ENCODE data around the gene IL25.

The IL25 gene

DNA sequence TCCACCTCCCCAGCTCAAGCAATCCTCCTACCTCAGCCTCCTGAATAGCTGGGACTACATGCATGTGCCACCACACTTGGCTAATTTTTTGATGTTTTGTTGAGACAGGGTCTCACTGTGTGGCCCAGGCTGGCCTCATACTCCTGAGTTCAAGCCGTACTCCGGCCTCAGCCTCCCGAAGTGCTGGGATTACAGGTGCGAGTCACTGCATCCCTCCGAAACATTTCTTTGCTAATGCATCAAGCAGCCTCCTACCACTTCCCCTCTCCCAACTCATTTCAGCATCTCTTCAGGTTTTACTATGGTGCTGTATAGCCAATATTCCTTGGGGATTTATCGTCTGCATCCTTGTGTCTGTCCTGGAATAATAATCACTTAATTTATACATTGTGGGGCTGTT lies 17.6 kb upstream of the IL25 start:
- ATAC-seq: no peak
- TF ChIP-seq, protein P1, sequence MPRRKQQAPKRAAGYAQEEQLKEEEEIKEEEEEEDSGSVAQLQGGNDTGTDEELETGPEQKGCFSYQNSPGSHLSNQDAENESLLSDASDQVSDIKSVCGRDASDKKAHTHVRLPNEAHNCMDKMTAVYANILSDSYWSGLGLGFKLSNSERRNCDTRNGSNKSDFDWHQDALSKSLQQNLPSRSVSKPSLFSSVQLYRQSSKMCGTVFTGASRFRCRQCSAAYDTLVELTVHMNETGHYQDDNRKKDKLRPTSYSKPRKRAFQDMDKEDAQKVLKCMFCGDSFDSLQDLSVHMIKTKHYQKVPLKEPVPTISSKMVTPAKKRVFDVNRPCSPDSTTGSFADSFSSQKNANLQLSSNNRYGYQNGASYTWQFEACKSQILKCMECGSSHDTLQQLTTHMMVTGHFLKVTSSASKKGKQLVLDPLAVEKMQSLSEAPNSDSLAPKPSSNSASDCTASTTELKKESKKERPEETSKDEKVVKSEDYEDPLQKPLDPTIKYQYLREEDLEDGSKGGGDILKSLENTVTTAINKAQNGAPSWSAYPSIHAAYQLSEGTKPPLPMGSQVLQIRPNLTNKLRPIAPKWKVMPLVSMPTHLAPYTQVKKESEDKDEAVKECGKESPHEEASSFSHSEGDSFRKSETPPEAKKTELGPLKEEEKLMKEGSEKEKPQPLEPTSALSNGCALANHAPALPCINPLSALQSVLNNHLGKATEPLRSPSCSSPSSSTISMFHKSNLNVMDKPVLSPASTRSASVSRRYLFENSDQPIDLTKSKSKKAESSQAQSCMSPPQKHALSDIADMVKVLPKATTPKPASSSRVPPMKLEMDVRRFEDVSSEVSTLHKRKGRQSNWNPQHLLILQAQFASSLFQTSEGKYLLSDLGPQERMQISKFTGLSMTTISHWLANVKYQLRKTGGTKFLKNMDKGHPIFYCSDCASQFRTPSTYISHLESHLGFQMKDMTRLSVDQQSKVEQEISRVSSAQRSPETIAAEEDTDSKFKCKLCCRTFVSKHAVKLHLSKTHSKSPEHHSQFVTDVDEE (CRISPR knock-in tag; IDR thresholded peaks at IDR 0.05): no peak
- TF ChIP-seq, protein P2, sequence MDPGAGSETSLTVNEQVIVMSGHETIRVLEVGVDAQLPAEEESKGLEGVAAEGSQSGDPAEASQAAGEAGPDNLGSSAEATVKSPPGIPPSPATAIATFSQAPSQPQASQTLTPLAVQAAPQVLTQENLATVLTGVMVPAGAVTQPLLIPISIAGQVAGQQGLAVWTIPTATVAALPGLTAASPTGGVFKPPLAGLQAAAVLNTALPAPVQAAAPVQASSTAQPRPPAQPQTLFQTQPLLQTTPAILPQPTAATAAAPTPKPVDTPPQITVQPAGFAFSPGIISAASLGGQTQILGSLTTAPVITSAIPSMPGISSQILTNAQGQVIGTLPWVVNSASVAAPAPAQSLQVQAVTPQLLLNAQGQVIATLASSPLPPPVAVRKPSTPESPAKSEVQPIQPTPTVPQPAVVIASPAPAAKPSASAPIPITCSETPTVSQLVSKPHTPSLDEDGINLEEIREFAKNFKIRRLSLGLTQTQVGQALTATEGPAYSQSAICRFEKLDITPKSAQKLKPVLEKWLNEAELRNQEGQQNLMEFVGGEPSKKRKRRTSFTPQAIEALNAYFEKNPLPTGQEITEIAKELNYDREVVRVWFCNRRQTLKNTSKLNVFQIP (CRISPR knock-in tag; IDR thresholded peaks at IDR 0.05; ENCODE audit: borderline replicate concordance, low read depth): no peak
- TF ChIP-seq ZC3H10 (CRISPR knock-in tag; IDR thresholded peaks at IDR 0.05) (no peak), ARNTL (CRISPR knock-in tag; IDR thresholded peaks at IDR 0.05; ENCODE audit: borderline replicate concordance, low read depth) (no peak), ISL1 (CRISPR knock-in tag; IDR thresholded peaks at IDR 0.05) (no peak), SNAI2 (CRISPR knock-in tag; IDR thresholded peaks at IDR 0.05) (no peak), GLIS3 (CRISPR knock-in tag; IDR thresholded peaks at IDR 0.05) (no peak), RARB (CRISPR knock-in tag; IDR thresholded peaks at IDR 0.05) (no peak), ZFP3 (CRISPR knock-in tag; IDR thresholded peaks at IDR 0.05) (no peak), ESRRG (CRISPR knock-in tag; IDR thresholded peaks at IDR 0.05) (no peak), PPARA (CRISPR knock-in tag; IDR thresholded peaks at IDR 0.05; ENCODE audit: borderline replicate concordance) (no peak), TOX (CRISPR knock-in tag; IDR thresholded peaks at IDR 0.05; ENCODE audit: borderline replicate concordance) (no peak), ZNF565 (CRISPR knock-in tag; conservative IDR thresholded peaks at IDR 0.05; ENCODE audit: low read depth) (no peak), OSR1 (CRISPR knock-in tag; IDR thresholded peaks at IDR 0.05) (no peak), ZFP30 (CRISPR knock-in tag; IDR thresholded peaks at IDR 0.05) (no peak)
- TF ChIP-seq, protein P3, sequence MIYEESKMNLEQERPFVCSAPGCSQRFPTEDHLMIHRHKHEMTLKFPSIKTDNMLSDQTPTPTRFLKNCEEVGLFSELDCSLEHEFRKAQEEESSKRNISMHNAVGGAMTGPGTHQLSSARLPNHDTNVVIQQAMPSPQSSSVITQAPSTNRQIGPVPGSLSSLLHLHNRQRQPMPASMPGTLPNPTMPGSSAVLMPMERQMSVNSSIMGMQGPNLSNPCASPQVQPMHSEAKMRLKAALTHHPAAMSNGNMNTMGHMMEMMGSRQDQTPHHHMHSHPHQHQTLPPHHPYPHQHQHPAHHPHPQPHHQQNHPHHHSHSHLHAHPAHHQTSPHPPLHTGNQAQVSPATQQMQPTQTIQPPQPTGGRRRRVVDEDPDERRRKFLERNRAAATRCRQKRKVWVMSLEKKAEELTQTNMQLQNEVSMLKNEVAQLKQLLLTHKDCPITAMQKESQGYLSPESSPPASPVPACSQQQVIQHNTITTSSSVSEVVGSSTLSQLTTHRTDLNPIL (CRISPR knock-in tag; IDR thresholded peaks at IDR 0.05; ENCODE audit: low read depth): no peak
- TF ChIP-seq, protein P4, sequence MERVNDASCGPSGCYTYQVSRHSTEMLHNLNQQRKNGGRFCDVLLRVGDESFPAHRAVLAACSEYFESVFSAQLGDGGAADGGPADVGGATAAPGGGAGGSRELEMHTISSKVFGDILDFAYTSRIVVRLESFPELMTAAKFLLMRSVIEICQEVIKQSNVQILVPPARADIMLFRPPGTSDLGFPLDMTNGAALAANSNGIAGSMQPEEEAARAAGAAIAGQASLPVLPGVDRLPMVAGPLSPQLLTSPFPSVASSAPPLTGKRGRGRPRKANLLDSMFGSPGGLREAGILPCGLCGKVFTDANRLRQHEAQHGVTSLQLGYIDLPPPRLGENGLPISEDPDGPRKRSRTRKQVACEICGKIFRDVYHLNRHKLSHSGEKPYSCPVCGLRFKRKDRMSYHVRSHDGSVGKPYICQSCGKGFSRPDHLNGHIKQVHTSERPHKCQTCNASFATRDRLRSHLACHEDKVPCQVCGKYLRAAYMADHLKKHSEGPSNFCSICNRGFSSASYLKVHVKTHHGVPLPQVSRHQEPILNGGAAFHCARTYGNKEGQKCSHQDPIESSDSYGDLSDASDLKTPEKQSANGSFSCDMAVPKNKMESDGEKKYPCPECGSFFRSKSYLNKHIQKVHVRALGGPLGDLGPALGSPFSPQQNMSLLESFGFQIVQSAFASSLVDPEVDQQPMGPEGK (CRISPR knock-in tag; IDR thresholded peaks at IDR 0.05; ENCODE audit: borderline replicate concordance): no peak
- TF ChIP-seq, protein P5, sequence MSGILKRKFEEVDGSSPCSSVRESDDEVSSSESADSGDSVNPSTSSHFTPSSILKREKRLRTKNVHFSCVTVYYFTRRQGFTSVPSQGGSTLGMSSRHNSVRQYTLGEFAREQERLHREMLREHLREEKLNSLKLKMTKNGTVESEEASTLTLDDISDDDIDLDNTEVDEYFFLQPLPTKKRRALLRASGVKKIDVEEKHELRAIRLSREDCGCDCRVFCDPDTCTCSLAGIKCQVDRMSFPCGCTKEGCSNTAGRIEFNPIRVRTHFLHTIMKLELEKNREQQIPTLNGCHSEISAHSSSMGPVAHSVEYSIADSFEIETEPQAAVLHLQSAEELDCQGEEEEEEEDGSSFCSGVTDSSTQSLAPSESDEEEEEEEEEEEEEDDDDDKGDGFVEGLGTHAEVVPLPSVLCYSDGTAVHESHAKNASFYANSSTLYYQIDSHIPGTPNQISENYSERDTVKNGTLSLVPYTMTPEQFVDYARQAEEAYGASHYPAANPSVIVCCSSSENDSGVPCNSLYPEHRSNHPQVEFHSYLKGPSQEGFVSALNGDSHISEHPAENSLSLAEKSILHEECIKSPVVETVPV (CRISPR knock-in tag; IDR thresholded peaks at IDR 0.05): no peak

DNA sequence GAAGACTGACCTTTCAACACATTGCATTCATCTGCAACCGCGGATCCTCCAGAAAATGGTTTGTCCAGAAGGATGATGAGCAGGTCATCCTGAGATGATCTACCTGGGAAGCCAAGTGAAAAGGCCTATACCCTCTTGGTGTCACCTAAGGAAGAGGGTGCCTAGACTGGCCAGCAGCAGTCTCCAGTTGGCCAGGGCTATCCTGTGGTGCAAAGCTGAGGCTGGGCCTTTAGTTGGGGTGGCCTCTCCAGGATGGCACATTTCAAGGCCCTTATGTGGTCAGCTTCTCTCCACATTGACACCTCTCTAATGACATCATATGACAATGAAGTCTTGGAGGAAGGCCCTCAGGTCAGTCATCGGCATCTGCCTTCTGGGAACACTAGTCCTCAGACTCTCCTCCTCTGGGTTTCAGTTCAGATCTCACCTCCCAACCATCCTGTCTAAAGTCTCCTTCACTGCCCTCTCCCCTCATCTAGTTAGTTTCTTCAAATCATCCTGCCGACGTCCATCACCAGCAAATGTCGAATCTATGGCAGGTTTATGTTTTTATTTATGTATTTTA lies 16.7 kb upstream of the IL25 start:
- no peak for TF ChIP-seq TCF4 (CRISPR knock-in tag; IDR thresholded peaks at IDR 0.05; ENCODE audit: borderline replicate concordance)
- no peak for TF ChIP-seq CSDC2 (CRISPR knock-in tag; IDR thresholded peaks at IDR 0.05)
- TF ChIP-seq ZFP3 (CRISPR knock-in tag; IDR thresholded peaks at IDR 0.05): no peak
- TF ChIP-seq, protein P5 (CRISPR knock-in tag; IDR thresholded peaks at IDR 0.05): no peak
- ATAC-seq: no peak
